ENCODE data around the gene GARRE1. TPM values are rescaled to one million over a fixed set of nuclear protein-coding genes. Genes with fewer than 3 reads are reported as not detected.

The GARRE1 gene
- total and polyA plus RNA-seq, 2 donors (not counting 3 experiments of a cell fraction or from before 2014, with no cell fraction given) = 39.2 to 46.8 TPM

- no TSS peak for BruUV-seq (replicated peaks)
- no peak for TF ChIP-seq POLR2A (IDR thresholded peaks at IDR 0.05; ENCODE audit: low read depth, low read length)
- no peak for TF ChIP-seq EZH2 (IDR thresholded peaks at IDR 0.05; ENCODE audit: borderline replicate concordance, low read depth, low read length, severe bottlenecking)
- TF ChIP-seq FOS (IDR thresholded peaks at IDR 0.05; ENCODE audit: borderline replicate concordance, insufficient read depth, low read length) = no peak
- TF ChIP-seq GATA2 (IDR thresholded peaks at IDR 0.05; ENCODE audit: insufficient read depth, insufficient read length, low read depth, low read length) = no peak
- TF ChIP-seq JUN (IDR thresholded peaks at IDR 0.05; ENCODE audit: borderline replicate concordance, insufficient read depth, insufficient read length, low read depth) = no peak
- TF ChIP-seq, protein P1, sequence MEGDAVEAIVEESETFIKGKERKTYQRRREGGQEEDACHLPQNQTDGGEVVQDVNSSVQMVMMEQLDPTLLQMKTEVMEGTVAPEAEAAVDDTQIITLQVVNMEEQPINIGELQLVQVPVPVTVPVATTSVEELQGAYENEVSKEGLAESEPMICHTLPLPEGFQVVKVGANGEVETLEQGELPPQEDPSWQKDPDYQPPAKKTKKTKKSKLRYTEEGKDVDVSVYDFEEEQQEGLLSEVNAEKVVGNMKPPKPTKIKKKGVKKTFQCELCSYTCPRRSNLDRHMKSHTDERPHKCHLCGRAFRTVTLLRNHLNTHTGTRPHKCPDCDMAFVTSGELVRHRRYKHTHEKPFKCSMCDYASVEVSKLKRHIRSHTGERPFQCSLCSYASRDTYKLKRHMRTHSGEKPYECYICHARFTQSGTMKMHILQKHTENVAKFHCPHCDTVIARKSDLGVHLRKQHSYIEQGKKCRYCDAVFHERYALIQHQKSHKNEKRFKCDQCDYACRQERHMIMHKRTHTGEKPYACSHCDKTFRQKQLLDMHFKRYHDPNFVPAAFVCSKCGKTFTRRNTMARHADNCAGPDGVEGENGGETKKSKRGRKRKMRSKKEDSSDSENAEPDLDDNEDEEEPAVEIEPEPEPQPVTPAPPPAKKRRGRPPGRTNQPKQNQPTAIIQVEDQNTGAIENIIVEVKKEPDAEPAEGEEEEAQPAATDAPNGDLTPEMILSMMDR (IDR thresholded peaks at IDR 0.05; ENCODE audit: extremely low read depth in 1 of 2, insufficient read depth in 1 of 2, low read depth in 1 of 2, low read length in 2 of 2) = no peak
- TF ChIP-seq MAX (IDR thresholded peaks at IDR 0.05; ENCODE audit: insufficient read depth, insufficient read length) = no peak
- no peak for TF ChIP-seq MYC (IDR thresholded peaks at IDR 0.05; ENCODE audit: low read depth, low read length)
- TF ChIP-seq POLR2AphosphoS5 (IDR thresholded peaks at IDR 0.05; ENCODE audit: insufficient read depth, low read depth, low read length) = no peak
- H3K4me3 ChIP-seq (replicated peaks in 1 of 3; ENCODE audit: insufficient read depth in 1 of 3, low read depth in 1 of 3, low read length in 3 of 3) = no peak overlapping the region
- H3K9me3 ChIP-seq (replicated peaks; ENCODE audit: control insufficient read depth, insufficient read depth, low read length) = no peaks in the 10 kb centered on the region
- no peak overlapping the region for H3K4me2 ChIP-seq (ENCODE audit: insufficient read depth, low read length)
- no peak overlapping the region for H3K27ac ChIP-seq (ENCODE audit: insufficient read depth, low read depth, low read length)
- no peaks in the 10 kb centered on the region for H3K9me1 ChIP-seq (replicated peaks; ENCODE audit: control insufficient read depth, extremely low read depth, insufficient read depth, low read length)
- CTCF ChIA-PET = interaction anchor here (1.0 kb wide), 1 partner anchor 8 kb away, joined by 4 read pairs; no protein-coding TSS in a partner anchor
- no peaks in the 10 kb centered on the region for H4K20me1 ChIP-seq (replicated peaks; ENCODE audit: control insufficient read depth, extremely low read depth, insufficient read depth, low read length)
- H2AFZ ChIP-seq (ENCODE audit: low read depth, low read length) = no peak overlapping the region
- H3K27me3 ChIP-seq (ENCODE audit: control insufficient read depth in 2 of 2, insufficient read depth in 2 of 2, low read length in 2 of 2) = no peaks in the 10 kb centered on the region
- FAIRE-seq (no peak), DNase-seq (ENCODE audit: low read depth, low spot score) (no peak)
- H3K36me3 ChIP-seq (ENCODE audit: control insufficient read depth in 2 of 2, extremely low read depth in 1 of 2, insufficient read depth in 2 of 2, low read length in 2 of 2) = peaks cover 5 to 13% of the 10 kb centered on the region in 2 experiments
- H3K79me2 ChIP-seq (ENCODE audit: control insufficient read depth, insufficient read depth, low read length) = peaks cover 15% of the 10 kb centered on the region
- H3K9ac ChIP-seq (replicated peaks; ENCODE audit: extremely low read depth, insufficient read depth, low read length) = no peak overlapping the region
- POLR2A ChIA-PET = no interaction called here
- dilution Hi-C loops (cut with MboI; ENCODE audit: extremely low pct_ligation_motif_present, low sequenced_read_pairs) = no loop called here
- intact Hi-C loops (cut with micrococcal nuclease) = no loop called here
- no peaks in the 10 kb centered on the region for H3K4me1 ChIP-seq (ENCODE audit: control insufficient read depth, extremely low read depth, insufficient read depth, low read length)
Observed at GRCh38 chr19:34300962-34301361, 46.6 kb downstream of the GARRE1 start.

Other genes starting within 250 kb of the GARRE1 start
- gene LSM14A, start 82.0 kb upstream of the GARRE1 start, total RNA-seq = 114 and 122 TPM in 2 replicates
- gene LSM14A, start 82.0 kb upstream of the GARRE1 start, polyA plus RNA-seq = 96.7 and 99.7 TPM in 2 replicates
- gene GPI, start 110.6 kb downstream of the GARRE1 start, total RNA-seq = 245 and 273 TPM in 2 replicates
- gene GPI, start 110.6 kb downstream of the GARRE1 start, polyA plus RNA-seq = 110 and 131 TPM in 2 replicates
- 12.4 and 12.9 TPM in 2 replicates for gene PDCD2L, start 149.8 kb downstream of the GARRE1 start, total RNA-seq
- 20.3 and 24.9 TPM in 2 replicates for gene PDCD2L, start 149.8 kb downstream of the GARRE1 start, polyA plus RNA-seq
- gene UBA2, start 173.8 kb downstream of the GARRE1 start, total RNA-seq = 89.2 and 91.9 TPM in 2 replicates
- gene UBA2, start 173.8 kb downstream of the GARRE1 start, polyA plus RNA-seq = 52.0 and 55.0 TPM in 2 replicates
- 25.7 and 26.9 TPM in 2 replicates for gene WTIP, start 227.2 kb downstream of the GARRE1 start, total RNA-seq
- gene WTIP, start 227.2 kb downstream of the GARRE1 start, polyA plus RNA-seq = 18.0 and 22.4 TPM in 2 replicates